Upper lobe of left lung (tissue), 6 donors: ENCODE results near the gene CCNF. TPM values are rescaled to one million over a fixed set of nuclear protein-coding genes. Genes with fewer than 3 reads are reported as not detected.

Source experiments
- ATAC-seq, 2 donors: fragments of 200-7000 bp; cut with Tn5 transposase; one replicate each; pipeline ENCODE4 v1.9.1; 2022; ENCODE audit warnings: mild to moderate bottlenecking in 2 of 2, moderate library complexity in 2 of 2; ENCODE audit not compliant: low FRiP score in 2 of 2
- DNase-seq, 2 donors: peaks; one replicate each; pipeline ENCODE4 v3.0.0-alpha.2; 2019 to 2020
- H3K27ac ChIP-seq, 4 donors: fragments of 200-600 bp; sonication (generic); one replicate each; pipeline ENCODE4 v1.5.1; 2016 to 2019
- H3K27me3 ChIP-seq, 4 donors: fragments of 200-600 bp; sonication (generic); one replicate each; pipeline ENCODE4 v1.5.1; 2017 to 2019
- H3K36me3 ChIP-seq, 4 donors: fragments of 200-600 bp; sonication (generic); one replicate each; pipeline ENCODE4 v1.5.1; 2016 to 2019
- H3K4me1 ChIP-seq, 4 donors: fragments of 200-600 bp; sonication (generic); one replicate each; pipeline ENCODE4 v1.5.1; 2018 to 2019
- H3K4me3 ChIP-seq, 4 donors: fragments of 200-600 bp; sonication (generic); one replicate each; pipeline ENCODE4 v1.5.1; 2017 to 2019; ENCODE audit warnings: mild to moderate bottlenecking in 2 of 4, moderate library complexity in 1 of 4
- H3K9me3 ChIP-seq, 4 donors: fragments of 200-600 bp; sonication (generic); one replicate each; pipeline ENCODE4 v1.5.1; 2018 to 2019
- CTCF ChIP-seq, 6 experiments: fragments of 450-650 bp in 4 of 6; fragments of 200-600 bp in 2 of 6; sonication (generic) in 2 of 6; IDR thresholded peaks; one replicate each; pipeline ENCODE4 v1.5.1; 2016 to 2019; ENCODE audit warnings: antibody characterized with exemption in 6 of 6
- EP300 ChIP-seq, 4 donors: sonication (generic); formaldehyde crosslinking; IDR thresholded peaks; one replicate each; pipeline ENCODE4 v1.5.1; 2017; ENCODE audit warnings: antibody characterized with exemption in 4 of 4, control low read depth in 2 of 4
- POLR2A ChIP-seq, 4 donors: fragments of 450-650 bp; IDR thresholded peaks; one replicate each; pipeline ENCODE4 v1.5.1; 2016 to 2017; ENCODE audit warnings: antibody characterized with exemption in 4 of 4, mild to moderate bottlenecking in 2 of 4
- POLR2AphosphoS5 ChIP-seq, 2 donors: sonication (generic); formaldehyde crosslinking; IDR thresholded peaks; one replicate each; pipeline ENCODE4 v1.5.1; 2017; ENCODE audit warnings: antibody characterized with exemption in 2 of 2
- WGBS, 2 donors: methylation state at CpG; one replicate each; pipeline ENCODE4 v1.1.5; 2017 to 2018; 5-methylcytosine and 5-hydroxymethylcytosine counted together
- total RNA-seq, 6 donors: library from RNA; depleted of rRNA in 4 of 6; stranded (reverse); fragments of >200 nt in 4 of 6; gene quantifications; one replicate each; pipeline versions ENCODE4 v1.1.0 to v1.2.1, GENCODE V29; 2016 to 2021
- donor health status: DM: no; HTN: no; CAD: no; lungs with moderate emphysema.
- donor health status: DM: no; HTN: yes; CAD: no; lungs with severe emphysema.

CCNF gene
- total RNA-seq, 6 donors from 2014 or later: 2.7 to 5.2 (median 3.9) TPM

DNA sequence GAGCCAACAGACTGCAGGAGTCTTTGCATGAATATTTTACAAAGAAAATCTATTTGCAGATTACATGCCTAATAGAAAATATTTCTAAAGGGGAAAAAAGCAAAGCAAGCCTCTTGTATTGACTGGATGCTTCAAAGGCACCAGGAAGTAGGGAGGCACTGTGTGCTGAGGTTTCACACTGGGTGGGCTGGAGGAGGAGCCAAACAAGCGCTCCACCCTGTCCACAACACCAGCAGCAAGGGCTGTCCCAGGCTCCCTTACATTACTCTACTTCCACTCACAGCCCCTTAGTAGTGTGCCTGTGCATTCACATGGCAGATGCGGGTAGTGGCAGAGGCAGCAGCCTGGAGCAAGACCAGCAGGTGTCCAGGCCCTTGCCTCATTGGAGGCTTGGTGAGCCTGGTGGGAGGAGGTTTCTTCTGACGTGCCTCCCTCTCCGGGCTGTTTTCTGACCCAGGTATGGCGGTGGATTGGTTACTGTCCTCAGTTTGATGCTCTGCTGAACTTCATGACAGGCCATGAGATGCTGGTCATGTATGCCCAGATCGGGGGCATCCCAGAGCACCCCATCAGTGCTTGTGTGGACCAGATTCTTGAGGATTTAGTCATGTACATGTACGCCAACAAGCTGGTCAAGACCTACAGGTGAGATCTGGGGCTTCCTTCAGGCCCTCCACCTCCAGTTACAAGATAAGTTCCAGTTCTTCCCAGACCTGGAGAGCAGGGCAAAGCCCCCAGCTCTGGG lies 7.0 kb upstream of the CCNF start:
- ATAC-seq (peak in 1 of 2 donors; percentile 13), DNase-seq (no peak)
- no peaks in the 10 kb centered on the region for H3K36me3 ChIP-seq
- H3K27me3 ChIP-seq: no peaks in the 10 kb centered on the region
- WGBS, 2 donors: 86 to 88% methylated on average over 2 to 7 of the region's 7 CpGs
- peaks cover 0 to 12% (median 2%) of the 10 kb centered on the region in 4 donors for H3K4me1 ChIP-seq
- H3K4me3 ChIP-seq: no peak overlapping the region
- H3K9me3 ChIP-seq: no peaks in the 10 kb centered on the region
- TF ChIP-seq POLR2AphosphoS5 (IDR thresholded peaks at IDR 0.05) (no peak), CTCF (IDR thresholded peaks at IDR 0.05) (no peak), POLR2A (IDR thresholded peaks at IDR 0.05) (no peak), EP300 (IDR thresholded peaks at IDR 0.05) (no peak)
- H3K27ac ChIP-seq: no peak overlapping the region

GRCh38 chr16:2424061-2425007 lies 4.9 kb upstream of the CCNF start:
- TF ChIP-seq EP300 (IDR thresholded peaks at IDR 0.05): no peak
- TF ChIP-seq CTCF (IDR thresholded peaks at IDR 0.05): no peak
- TF ChIP-seq POLR2AphosphoS5 (IDR thresholded peaks at IDR 0.05): no peak
- no peak for TF ChIP-seq POLR2A (IDR thresholded peaks at IDR 0.05)
- DNase-seq: peak in 1 of 2 donors; percentile 64
- no peak overlapping the region for H3K4me3 ChIP-seq
- H3K27me3 ChIP-seq: no peaks in the 10 kb centered on the region
- peaks cover 0 to 21% (median 10%) of the 10 kb centered on the region in 4 donors for H3K4me1 ChIP-seq
- ATAC-seq: no peak
- WGBS, 2 donors: 95% methylated on average over 13 to 23 of the region's 25 CpGs
- H3K27ac ChIP-seq: no peak overlapping the region
- H3K36me3 ChIP-seq: no peaks in the 10 kb centered on the region
- no peaks in the 10 kb centered on the region for H3K9me3 ChIP-seq

GRCh38 chr16:2425008-2425518 lies 4.2 kb upstream of the CCNF start:
- Histone ChIP-seq H3K9me3 (no peaks in the 10 kb centered on the region), H3K27ac (no peak overlapping the region), H3K27me3 (no peaks in the 10 kb centered on the region), H3K36me3 (no peaks in the 10 kb centered on the region), H3K4me3 (no peak overlapping the region), H3K4me1 (peaks cover 4 to 27% (median 14%) of the 10 kb centered on the region in 4 donors)
- no peak for DNase-seq
- no peak for ATAC-seq
- TF ChIP-seq POLR2A (IDR thresholded peaks at IDR 0.05) (no peak), EP300 (IDR thresholded peaks at IDR 0.05) (no peak), POLR2AphosphoS5 (IDR thresholded peaks at IDR 0.05) (no peak), CTCF (IDR thresholded peaks at IDR 0.05) (no peak)
- WGBS, 2 donors: 88 to 93% methylated on average over 8 to 9 of the region's 9 CpGs

- DNase-seq (no peak), ATAC-seq (no peak)
- Histone ChIP-seq H3K36me3 (no peaks in the 10 kb centered on the region), H3K4me1 (peaks cover 7 to 35% (median 20%) of the 10 kb centered on the region in 4 donors), H3K9me3 (no peaks in the 10 kb centered on the region), H3K27me3 (no peaks in the 10 kb centered on the region), H3K27ac (no peak overlapping the region), H3K4me3 (no peak overlapping the region)
- no peak for TF ChIP-seq POLR2AphosphoS5 (IDR thresholded peaks at IDR 0.05)
- no peak for TF ChIP-seq POLR2A (IDR thresholded peaks at IDR 0.05)
- TF ChIP-seq CTCF (IDR thresholded peaks at IDR 0.05): no peak
- no peak for TF ChIP-seq EP300 (IDR thresholded peaks at IDR 0.05)
- WGBS, 2 donors: 90 to 95% methylated on average over 5 to 13 of the region's 13 CpGs
Measured at GRCh38 chr16:2425825-2426430, 3.3 kb upstream of the CCNF start.
